Non-pigmented ciliary epithelial cell (primary cell): ENCODE results near the gene PNLIPRP1.

Experiments used
- DNase-seq: peaks from one replicate; pipeline ENCODE4 v3.0.0-alpha.2; 2010; ENCODE audit warnings: low read depth

Gene PNLIPRP1

DNA sequence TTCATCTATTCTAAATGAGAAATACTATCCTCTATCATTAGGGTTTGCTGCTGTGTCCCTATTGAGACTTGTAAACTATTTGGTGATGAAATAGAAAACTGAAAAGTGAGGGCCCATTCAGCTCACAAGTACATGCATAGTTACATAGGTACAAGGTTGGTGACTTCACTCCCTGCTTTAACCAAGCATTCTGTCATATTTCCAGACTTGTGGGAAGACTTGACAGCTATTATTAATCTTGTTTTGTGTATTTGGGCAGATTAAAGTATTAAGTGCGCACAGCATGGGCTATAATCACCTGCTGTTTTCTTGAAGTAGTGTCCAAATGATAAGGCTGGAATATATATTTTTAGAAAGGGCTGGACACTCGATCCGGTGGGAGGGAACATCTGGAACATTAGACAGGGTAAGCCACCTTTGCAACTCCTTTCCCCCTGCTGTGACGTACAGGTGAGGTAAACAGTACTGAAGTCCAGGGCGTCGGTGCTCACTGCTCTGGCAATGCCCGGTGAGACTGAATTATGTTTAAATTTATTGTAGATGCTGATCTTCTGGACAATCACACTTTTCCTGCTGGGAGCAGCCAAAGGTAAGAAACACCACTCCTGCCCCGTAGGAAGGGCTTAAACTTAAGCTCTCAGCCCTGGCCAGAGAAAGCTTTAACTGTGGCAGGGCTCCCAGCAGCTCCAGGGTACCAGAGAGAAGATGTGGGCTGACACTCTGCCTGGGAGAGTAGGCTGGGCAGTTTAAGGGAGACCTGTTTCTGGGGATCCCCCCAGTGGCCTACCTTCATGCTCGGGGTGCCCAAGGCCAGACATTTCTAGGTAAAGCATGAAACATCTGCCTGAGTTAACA is at the start of gene PNLIPRP1:
PNLIPRP1 (plus strand) TSS at position 370 of the 855 bp plus-strand sequence; CDS start at position 541, 171 bp downstream.
- no peak for DNase-seq

DNA sequence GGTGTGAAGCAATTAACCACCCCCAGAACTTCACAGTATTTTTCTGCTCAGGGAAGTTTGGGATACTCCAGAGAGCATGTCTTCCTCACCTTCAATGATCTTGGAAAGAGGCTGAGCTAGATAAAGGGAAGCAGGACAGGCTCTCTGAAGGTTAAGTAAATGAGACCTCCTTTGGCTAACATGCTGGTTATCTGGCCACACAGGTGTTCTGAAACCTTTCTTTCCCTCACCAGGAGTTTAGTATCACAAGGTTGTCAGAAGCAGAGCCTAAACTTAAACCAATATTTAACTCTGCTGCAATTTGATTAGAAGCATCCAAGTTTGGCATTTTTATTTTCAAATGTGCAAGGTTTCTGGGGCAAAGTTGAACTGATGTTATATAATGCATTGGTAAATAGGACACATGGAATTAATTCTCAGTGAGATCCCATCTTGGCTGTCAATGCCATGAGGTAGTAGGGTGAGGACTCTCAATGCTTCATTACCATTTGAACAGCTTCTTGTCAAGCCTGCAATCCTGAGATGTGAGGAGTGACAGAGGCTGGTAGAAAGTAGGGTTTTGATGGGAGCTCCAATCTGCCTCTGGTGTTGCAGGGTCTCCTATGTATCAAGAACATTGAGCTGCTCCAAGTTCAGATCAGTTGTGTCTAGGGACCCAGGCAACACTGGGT is 48.6 kb upstream of the PNLIPRP1 start:
- no peak for DNase-seq

DNA sequence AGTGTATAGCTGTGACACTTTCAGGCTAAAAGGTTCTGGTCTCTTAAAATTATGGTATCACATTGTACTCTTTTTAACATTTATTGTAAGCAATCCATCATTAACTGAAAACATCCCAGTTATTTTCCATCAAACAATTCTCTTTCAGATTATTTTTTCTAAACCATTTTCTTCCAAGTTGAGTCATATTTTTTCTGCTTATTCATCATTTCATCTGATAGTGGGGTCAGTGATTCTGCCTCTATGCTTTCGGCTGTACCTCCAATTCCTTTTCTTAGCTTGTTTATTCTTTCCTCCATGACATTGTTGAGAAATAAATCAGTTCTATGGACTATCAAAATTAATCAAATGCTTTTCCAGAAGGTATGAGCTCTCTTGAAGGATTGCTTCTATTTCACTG is 45.6 kb upstream of the PNLIPRP1 start:
- DNase-seq: no peak

DNA sequence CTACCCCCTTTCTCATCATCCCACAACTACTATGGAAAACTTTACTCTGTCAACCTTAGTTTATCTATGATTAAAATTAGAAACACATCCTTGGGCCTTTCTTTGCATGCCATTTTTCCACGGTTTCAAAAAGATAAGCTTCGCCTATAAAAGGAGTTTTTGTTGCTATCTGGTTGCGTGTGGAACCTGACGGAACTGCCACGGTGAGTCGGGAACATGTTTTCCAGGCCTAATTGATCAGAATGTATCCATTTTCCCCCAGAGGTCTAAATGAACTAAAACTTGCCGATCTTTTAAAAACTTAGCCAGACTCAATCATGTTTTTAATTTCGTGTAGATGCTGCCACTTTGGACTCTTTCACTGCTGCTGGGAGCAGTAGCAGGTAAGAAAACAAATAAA is 45.0 kb upstream of the PNLIPRP1 start, which contains the start of gene PNLIP:
PNLIP (plus strand) TSS at position 176 of the 400 bp plus-strand sequence; CDS start at position 338, 162 bp downstream.
- no peak for DNase-seq

DNA sequence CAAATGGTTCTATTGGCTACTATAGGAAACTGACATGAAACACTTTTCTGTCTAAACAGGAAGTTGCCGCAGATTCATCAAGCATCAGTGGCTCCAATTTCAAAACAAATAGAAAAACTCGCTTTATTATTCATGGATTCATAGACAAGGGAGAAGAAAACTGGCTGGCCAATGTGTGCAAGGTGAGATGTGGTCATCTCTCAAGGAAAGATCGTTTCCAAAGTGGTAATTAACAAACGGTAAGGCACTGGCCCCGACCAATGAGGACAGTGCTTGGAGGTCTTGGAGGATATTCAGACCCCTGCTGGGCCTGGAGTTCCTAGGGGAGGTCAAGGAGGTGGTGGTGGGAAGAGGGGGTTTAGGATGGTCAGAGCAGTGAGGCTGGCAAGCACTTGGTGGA is 42.5 kb upstream of the PNLIPRP1 start:
- no peak for DNase-seq

DNA sequence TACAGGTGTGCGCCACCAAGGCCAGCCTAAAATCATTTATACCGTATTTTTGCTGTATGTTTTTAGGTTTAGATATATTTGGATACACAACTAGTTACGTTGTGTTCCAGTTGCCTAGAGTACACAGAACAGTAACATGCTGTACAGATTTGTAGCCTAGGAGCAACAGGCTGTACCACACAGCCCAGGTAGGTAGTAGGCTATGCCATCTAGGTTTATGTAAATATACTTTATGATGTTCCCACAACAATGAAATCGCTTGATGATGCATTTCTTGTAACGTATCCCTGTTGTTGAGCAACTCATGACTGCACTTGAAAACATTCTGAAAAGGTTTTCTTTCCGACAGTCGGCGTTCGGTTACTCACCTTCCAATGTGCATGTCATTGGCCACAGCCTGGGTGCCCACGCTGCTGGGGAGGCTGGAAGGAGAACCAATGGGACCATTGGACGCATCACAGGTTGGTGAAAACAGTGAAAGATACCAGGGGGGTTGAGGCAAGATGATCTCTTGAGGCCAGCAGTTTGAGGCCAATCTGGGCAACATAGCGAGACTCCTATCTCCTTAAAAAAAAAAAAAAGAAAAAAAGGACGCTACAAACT is 37.3 kb upstream of the PNLIPRP1 start:
- no peak for DNase-seq

DNA sequence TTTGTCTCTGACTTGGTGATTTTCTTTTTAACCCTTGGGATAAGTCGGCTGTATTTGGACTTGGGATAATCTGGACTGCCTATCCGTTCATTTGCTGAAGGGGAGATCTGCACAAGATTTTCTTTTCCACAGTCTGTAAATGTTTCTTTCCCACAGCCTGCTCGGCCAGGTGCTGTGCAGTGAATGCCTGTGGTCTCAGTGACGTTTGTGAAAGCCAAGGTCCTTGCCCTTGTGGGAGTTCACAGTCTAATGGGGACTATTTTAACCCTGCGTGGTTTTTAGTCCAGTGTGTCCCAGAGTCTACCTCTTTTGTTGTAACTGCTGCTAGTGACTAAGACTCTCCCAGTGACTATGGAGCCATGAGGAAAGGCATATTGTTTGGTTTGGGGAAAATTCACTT is 36.1 kb upstream of the PNLIPRP1 start:
- DNase-seq: no peak

DNA sequence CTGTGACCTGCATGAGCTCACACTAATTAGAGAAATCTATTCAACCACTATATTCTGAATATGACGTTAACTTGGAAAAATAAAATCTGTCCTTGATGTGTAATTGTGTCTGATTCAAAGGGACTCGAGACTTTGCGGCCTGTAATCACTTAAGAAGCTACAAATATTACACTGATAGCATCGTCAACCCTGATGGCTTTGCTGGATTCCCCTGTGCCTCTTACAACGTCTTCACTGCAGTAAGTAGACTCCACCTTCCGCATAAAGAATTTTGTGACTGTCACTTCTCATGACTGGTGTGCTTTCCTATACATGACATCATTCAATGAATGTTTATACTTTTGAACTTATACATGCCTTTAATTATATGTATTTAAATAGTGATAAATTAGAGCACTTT is 34.9 kb upstream of the PNLIPRP1 start:
- DNase-seq: no peak

DNA sequence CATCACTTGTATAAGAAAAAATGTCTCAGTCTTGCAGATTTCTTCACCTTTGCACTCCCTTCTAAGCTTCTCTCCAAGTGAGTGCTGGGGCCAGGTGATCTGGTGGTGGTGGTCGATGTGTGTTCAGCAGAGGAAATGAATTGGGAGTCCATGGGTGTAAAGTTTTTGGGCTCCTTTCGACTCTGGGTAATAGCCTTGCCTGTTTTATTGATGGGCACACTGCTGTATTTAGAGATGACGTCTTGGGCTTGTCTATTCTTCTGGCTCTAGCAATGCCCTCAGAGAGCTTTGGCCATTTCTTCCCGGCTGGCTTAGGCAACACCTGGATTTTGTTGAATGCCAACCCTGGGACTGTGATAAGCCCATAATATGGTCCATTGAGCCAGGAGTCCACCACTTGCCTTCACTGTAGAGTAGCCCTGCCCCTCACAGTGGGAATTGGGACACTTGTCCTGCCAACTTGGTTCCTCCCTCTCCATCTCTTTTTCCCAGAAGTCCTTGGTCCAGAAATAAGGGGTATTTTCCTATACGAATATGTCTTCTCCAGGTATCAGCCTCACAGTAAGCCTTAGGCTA is 33.4 kb upstream of the PNLIPRP1 start:
- no peak for DNase-seq

DNA sequence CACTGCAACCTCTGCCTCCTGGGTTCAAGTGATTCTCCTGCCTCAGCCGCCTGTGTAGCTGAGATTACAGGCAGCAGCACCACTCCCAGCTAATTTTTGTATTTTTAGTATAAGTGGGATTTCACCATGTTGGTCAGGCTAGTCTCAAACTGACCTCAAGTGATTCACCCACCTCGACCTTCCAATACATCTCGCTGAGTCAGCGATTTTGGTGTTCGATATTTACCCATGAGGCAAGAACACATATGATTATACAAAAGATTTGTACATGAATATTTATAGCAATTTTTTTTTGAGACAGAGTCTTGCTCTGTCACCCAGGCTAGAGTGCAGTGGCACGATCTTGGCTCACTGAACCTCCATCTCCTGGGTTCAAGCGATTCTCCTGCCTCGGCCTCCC is 25.2 kb upstream of the PNLIPRP1 start:
- DNase-seq: no peak

DNA sequence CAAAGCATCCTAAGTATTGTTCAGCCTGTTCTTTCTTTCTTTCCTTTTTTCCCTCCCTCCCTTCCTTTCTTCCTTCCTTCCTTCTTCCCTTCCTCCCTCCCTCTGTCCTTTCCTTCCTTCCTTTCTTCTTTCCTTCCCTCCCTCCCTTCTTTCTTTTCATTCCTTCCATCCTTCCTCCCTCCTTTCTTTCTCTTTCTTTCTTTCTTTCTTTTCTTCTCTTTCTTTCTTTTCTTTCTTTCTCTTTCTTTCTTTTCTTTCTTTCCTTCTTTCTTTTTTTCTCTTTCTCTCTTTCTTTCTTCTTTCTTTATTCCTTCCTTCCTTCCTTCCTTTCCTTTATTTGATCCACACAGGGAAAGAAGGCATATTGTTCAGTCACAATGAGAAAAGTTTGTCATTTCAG is 23.8 kb upstream of the PNLIPRP1 start:
- no peak for DNase-seq

DNA sequence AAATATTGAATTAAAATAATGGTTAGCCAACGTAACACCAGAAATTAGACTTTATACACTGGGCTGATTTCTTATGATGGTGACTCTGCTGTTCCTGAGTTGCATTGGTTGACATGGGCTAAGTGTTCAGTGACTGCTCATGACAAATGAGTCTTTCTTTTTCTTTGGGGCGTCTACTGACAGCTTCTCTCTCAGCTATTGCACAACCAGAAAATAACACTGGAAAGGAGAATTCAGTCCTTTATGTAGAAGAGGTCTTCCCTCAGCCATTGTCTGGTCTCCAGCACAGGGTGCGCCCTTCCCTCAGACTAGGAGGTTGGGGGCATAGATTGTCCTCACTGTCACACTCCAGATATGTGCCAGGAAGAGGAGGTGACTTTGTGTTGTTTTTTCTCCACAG is 23.4 kb upstream of the PNLIPRP1 start:
- no peak for DNase-seq

DNA sequence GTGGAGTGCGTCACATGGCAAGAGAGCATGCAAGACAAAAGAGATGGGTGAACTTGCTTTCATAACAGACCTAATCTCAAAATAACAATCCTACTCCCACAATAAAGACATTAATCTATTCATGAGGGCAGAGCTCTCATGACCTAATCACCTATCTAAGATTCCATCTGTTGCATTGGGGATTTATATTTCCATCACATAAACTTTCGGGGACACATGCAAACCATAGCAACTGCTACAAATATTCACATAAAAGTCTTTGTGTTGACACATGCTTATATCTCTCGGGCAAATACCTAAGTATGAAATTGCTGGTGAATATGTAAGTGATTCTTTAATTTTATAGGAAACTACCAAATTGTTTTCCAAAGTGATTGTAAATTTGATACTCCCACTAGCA is 16.0 kb upstream of the PNLIPRP1 start:
- no peak for DNase-seq

DNA sequence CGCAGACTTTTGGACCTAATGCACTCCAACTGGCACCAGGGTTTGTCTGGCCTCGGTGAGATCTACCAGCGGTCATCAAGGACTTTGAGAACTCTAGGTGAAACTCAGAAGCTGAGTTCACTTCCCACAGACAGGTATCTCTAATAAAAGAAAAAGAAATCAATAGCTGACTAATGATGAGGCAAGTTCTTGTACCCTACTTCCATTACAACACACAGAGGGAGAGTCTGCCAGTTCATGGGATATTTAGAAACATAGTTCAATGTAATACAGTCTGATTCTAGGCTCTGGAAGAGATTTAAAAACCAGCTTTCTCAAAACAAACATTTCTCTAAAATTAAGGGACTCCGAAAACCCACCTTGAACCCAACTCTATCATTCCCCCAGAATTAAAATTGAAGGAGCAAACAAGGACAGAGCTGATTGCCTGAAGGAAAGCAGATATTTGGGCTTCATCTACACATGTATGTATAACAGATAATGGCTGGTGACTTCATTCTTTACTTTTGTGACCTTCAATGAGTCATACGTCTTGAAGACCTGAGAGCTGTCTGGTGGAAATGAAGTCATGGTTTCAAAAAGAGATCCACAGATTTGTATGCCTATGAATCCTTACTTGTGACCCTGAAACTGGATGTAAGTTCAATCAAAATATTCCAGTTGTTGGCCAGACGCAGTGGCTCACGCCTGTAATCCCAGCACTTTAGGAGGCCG is 2.7 kb upstream of the PNLIPRP1 start:
- DNase-seq: no peak

DNA sequence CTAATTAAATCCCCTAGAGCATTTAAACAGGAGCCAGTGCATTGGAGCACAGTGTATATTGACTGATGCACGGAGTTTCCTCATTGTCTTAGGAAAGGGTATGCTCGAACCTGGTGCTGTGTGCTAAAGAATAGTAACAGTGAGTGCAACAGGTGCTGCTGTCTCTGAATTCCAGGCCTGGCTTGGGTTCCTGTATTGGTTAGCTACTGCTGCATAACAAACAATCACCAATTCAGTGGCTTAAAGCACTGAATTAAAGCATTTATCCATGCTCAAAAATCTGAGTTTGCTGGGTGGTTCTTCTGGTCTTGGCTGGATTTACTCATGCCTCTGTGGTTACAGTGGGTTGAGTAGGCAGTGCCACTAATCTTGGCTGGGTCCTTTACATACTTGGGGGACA is 1.8 kb upstream of the PNLIPRP1 start:
- no peak for DNase-seq

DNA sequence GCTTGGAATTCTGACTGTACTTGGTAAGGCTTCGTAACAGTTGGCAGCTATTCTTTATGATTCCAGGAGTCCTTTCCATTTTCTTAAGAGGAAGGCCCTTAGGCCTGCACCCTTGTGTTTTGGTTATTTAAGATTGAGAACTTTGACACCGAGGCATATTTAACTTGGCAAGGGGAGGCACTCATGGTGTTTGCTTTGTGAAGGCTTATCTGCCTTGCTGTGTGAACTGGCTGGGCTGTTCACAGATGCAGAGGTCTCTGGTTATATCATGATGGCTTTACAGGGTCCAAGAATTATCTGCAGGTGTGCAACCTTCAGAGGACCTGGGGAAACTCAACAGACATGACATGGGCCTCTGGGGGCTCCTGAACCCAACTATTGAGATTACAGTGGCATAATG is 833 bp upstream of the PNLIPRP1 start:
- no peak for DNase-seq

DNA sequence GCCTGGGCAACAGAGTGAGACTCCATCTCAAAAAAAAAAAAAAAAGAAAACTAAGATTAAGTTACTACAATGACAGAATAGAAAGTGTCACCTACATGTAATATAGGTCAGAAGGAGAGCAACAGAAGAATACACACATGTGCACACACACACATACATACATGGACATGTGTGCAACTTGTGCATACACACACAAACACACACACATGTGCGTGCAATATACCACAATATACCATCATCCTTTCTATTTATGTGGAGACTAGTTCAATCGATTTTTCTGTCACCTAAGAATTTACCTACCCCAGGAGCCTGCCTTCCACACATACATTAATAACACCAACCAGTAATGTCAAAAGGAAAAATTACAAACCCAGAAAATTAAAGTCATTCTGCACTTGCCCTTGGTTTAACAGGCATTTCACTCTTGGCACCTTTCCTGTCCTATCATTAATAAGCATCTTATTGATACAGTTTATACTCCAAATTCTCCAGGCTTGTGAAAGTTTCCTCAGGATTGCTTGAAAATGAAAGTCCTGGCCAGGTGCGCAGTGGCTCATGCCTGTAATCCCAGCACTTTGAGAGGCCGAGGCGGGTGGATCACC is 2.5 kb downstream of the PNLIPRP1 start:
- DNase-seq: no peak

DNA sequence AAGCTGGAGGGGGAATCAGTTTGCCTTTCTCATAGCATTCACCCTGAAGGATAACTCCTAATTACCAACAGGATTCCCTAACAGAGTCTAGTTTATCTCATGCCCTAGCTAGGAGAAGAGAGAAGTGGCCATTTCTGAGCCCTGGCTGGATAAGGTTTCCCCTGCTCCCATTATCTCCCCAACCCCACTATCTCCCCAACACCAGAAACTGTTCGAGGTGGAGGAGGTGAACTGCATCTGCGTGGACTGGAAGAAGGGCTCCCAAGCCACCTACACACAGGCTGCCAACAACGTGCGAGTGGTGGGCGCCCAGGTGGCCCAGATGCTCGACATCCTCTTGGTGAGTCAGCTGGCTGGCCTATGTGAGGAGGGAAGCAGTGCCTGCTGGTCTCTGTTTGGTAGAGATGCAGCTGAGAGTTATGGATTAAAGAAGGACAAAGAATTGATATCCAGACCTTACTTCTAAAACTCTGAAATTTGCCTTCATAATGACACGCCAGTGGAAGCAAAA is 3.8 kb downstream of the PNLIPRP1 start:
- DNase-seq: no peak

DNA sequence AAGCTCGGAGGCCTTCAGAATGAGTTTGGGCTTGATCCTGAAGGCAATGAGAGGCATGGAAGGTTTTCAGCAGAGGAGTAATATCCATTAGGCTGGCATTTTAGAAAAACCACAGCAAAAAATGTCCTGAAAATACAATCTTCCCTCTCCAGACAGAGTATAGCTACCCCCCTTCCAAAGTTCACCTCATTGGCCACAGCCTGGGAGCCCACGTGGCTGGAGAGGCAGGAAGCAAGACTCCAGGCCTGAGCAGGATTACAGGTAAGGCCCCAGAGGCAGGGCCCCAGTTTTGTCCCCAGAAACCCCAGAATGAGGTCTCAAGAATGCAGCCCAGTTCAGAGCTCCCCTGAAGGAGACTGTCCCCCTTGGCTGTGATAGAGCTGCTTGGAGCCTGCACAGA is 5.3 kb downstream of the PNLIPRP1 start:
- DNase-seq: no peak

DNA sequence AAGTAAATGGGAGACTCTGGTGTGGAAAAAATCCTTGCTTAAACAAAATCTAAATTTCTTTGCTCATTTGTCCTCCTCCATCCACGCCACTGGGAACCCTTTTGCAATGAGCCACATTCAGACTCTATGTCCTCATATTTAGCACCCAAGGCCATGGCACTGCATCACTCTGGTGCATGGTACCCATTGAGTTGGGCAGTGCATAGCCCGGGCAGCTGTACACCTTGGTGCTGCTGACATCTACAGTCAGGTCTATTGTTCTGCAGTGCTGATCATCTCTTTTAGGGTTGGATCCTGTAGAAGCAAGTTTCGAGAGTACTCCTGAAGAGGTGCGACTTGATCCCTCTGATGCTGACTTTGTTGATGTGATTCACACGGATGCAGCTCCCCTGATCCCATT is 6.8 kb downstream of the PNLIPRP1 start:
- no peak for DNase-seq

DNA sequence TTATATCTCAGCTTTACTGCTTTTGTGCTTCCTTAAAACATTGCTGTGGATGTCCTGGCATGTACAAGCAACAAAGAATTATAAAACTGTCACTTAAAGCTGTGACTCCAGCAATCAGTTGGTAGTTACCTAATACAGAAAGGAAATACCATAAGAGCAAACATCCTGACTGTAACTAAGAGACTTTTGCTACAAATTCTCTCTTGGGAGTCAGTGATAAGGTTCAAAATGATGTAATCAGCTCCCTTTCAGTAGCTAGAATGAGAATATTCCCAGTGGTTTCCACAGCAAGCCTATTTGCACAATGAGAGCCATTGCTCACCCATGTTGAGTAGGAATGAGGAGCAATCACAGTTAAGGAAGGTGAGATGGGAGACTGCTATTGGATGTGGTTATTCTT is 7.6 kb downstream of the PNLIPRP1 start:
- no peak for DNase-seq
